ENCODE data around the gene CMIP.

The CMIP gene

GRCh38 chr16:81586977-81587625 is 142.5 kb downstream of the CMIP start:
- no peak for DNase-seq (ENCODE audit: low spot score)

- no peak for DNase-seq (ENCODE audit: low spot score)
Measured at GRCh38 chr16:81587626-81588160, 143.1 kb downstream of the CMIP start.

- no peak for DNase-seq (ENCODE audit: low spot score)
Measured at GRCh38 chr16:81588326-81589081, 143.9 kb downstream of the CMIP start.

GRCh38 chr16:81589975-81590650 is 145.5 kb downstream of the CMIP start:
- no peak for DNase-seq (ENCODE audit: low spot score)

GRCh38 chr16:81590714-81591544 is 146.3 kb downstream of the CMIP start:
- DNase-seq (ENCODE audit: low spot score), result no peak

GRCh38 chr16:81591545-81591870 is 146.9 kb downstream of the CMIP start:
- no peak for DNase-seq (ENCODE audit: low spot score)

- DNase-seq (ENCODE audit: low spot score), result no peak
Measured at GRCh38 chr16:81592353-81592866, 147.8 kb downstream of the CMIP start.

- DNase-seq (ENCODE audit: low spot score), result no peak
Measured at GRCh38 chr16:81593481-81593880, 148.9 kb downstream of the CMIP start.

- no peak for DNase-seq (ENCODE audit: low spot score)
Measured at GRCh38 chr16:81595629-81596292, 151.2 kb downstream of the CMIP start.

- DNase-seq (ENCODE audit: low spot score), result peak; percentile 78
Measured at GRCh38 chr16:81597079-81597658, 152.6 kb downstream of the CMIP start.

GRCh38 chr16:81598083-81598482 is 153.5 kb downstream of the CMIP start:
- DNase-seq (ENCODE audit: low spot score), result no peak

- DNase-seq (ENCODE audit: low spot score), result no peak
Measured at GRCh38 chr16:81599034-81599744, 154.6 kb downstream of the CMIP start.

GRCh38 chr16:81600275-81600674 is 155.7 kb downstream of the CMIP start:
- no peak for DNase-seq (ENCODE audit: low spot score)

GRCh38 chr16:81601008-81601428 is 156.4 kb downstream of the CMIP start:
- DNase-seq (ENCODE audit: low spot score), result no peak

- DNase-seq (ENCODE audit: low spot score), result no peak
Measured at GRCh38 chr16:81601601-81602255, 157.1 kb downstream of the CMIP start.

- DNase-seq (ENCODE audit: low spot score), result no peak
Measured at GRCh38 chr16:81602256-81602776, 157.7 kb downstream of the CMIP start.

- no peak for DNase-seq (ENCODE audit: low spot score)
Measured at GRCh38 chr16:81602792-81603191, 158.2 kb downstream of the CMIP start.

- DNase-seq (ENCODE audit: low spot score), result no peak
Measured at GRCh38 chr16:81604960-81605383, 160.4 kb downstream of the CMIP start.

- no peak for DNase-seq (ENCODE audit: low spot score)
Measured at GRCh38 chr16:81606039-81606438, 161.4 kb downstream of the CMIP start.
